GM12873 (cell line): ENCODE data around the gene TCF3.

Source experiments
- CTCF ChIP-seq: IDR thresholded peaks from 2 replicates; pipeline ENCODE4 v1.5.1; 2012; ENCODE audit warnings: low read depth, mild to moderate bottlenecking, moderate library complexity, low read length, control low read depth; ENCODE audit not compliant: insufficient read depth; ENCODE audit errors: missing control alignments

TCF3 gene

DNA sequence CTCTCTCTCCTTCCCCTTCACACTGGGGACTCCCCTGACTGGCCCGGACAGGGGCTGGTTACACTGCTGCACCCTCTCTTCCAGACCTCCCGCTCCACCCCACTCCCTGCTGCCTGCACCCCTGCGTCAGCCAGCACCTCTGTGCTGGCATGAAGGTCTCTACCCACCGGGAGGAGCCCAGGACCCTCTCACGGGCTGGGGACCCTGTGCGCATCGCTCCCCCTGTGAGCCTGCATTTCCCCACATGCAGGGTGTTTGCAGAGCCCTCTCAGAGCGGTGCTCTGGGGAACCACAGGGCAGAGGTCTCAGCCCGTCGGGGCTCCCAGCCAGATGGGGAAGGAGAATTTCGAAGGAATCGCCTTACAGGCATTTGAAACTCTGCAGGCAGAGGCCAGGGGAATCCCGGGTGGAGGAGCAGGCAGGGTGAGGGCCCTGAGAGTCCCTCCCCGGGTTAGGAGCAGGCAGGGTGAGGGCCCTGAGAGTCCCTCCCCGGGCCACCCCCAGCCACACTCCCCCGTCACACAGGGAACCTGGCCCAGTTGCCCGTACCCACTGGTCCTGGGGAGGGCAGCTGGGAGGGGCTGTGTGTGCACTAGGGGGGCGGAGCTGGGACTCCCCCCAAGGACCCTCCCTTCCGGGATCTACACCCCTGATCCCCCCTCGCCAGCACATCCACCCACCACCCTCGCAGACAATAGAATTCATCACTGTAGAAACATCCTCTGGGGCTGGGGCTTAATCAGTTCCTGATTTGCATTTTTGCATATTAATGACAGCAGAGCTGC, 16.3 kb upstream of the TCF3 start:
- TF ChIP-seq CTCF, result no peak

- no peak for TF ChIP-seq CTCF
Measured at GRCh38 chr19:1668048-1668485, 15.7 kb upstream of the TCF3 start.

GRCh38 chr19:1665565-1666047, 13.2 kb upstream of the TCF3 start:
- TF ChIP-seq CTCF, result no peak

- TF ChIP-seq CTCF, result no peak
Measured at GRCh38 chr19:1663852-1664251, 11.4 kb upstream of the TCF3 start.

DNA sequence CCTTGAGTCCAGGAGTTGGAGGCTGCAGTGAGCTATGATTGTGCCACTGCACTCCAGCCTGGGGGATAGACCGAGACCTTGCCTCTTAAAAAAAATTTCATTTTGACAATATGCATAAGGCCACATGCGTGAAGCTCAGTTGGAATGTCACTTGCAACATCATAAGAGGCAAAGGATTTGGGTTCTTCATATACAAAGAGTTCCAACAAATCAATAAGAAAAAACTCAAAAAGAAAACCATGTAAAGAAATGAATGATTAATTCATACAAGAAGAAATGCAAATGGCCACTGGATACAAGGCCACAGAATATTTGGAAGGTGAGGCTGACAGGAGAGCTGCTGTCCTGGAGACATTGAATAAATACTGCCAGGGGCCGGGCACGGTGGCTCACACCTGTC, 9.6 kb upstream of the TCF3 start:
- TF ChIP-seq CTCF, result no peak

DNA sequence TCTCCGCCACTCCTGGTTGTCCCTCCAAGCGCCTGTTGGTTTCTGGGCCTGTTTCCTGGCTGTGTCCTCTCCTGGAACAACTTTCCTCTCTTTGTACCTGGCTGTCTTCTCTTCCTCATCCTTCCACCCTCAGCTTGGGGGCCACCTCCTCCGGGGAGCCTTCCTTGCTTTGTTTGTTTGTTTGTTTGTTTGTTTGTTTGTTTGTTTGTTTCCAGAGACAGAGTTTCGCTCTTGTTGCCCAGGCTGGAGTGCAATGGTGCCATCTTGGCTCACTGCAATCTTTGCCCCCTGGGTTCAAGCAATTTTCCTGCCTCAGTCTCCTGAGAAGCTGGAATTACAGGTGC, 6.6 kb upstream of the TCF3 start:
- no peak for TF ChIP-seq CTCF

DNA sequence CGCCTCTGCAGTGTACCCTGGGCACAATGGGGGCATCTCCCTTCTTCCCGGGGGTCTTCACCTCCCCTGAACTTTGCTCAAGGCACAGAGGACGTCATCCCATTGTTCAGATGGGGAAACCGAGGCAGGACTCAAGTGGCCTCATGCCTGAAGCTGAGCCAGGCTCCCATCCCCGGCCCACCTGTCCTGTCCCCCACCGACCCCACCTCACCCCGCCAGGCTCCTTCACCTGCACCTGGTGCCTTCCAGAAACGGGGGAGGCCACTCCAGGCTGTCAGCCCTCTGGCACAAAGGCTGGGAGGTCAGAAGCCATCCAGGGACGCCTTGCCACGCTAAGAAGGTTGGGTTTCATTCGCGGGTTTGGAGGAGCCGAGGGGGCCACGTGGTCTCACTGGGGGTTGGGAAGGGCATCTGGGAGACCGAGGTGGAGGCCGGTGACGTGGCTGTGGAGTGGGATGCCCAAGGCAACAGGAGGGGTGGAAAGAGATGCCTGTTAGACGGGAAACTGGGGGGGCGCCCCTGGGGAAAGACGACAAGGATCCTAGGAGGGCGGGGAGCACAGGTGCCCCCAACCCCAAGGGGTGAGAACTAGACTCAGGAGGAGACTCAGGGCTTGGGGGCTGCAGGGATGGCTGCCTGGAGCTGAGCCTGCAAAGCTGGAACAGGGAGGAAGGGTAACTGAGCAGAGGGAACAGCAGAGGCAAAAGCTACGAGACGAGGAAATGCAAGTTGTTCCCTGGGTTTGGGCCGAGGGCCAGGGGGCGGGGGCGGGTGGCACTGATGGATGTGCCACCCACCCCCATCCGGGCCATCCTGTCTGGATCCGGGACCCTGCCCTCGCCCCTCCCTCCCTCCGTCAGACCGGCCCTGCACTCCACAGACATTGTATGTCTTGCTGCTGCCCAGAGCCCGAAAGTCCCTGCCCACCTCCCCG, 6.0 kb upstream of the TCF3 start:
- no peak for TF ChIP-seq CTCF
